ENCODE data around the gene TCP11. TPM values are rescaled to one million over a fixed set of nuclear protein-coding genes. Genes with fewer than 3 reads are reported as not detected.

TCP11 gene
- total and polyA plus RNA-seq, 5 experiments from 2014 or later, result not detected

DNA sequence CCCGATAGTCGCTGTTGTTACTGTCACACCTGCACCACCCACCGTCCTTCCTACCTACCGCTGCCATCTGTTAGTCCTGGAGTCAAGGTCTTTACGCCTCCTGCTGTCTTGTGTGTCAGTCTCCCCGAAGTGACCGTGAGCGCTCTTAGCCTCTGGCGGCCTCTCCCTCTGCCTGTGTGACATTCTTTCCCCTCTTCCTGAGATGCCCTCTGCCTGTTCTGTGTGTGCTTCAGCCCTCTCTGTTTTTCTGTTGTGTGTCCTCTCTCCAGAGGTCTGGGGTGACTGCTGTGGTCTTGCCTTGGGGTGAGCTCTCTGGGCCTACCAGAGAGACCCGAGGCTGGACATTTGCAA is 54.9 kb downstream of the TCP11 start:
- peaks cover 0 to 58% (median 38%) of the 10 kb centered on the region in 3 donors for H3K36me3 Mint-ChIP-seq
- H3K27me3 Mint-ChIP-seq, result no peaks in the 10 kb centered on the region
- peaks cover 0 to 2% (median 0%) of the 10 kb centered on the region in 4 donors for H3K4me1 Mint-ChIP-seq
- H3K27ac Mint-ChIP-seq, result peak overlapping the region in 1 of 10 donors; percentile 19
- H3K4me3 Mint-ChIP-seq, result no peak overlapping the region
- H3K9me3 Mint-ChIP-seq, result no peaks in the 10 kb centered on the region
- ATAC-seq (no peak), DNase-seq (no peak)
- POLR2A ChIA-PET, result no interaction called here

DNA sequence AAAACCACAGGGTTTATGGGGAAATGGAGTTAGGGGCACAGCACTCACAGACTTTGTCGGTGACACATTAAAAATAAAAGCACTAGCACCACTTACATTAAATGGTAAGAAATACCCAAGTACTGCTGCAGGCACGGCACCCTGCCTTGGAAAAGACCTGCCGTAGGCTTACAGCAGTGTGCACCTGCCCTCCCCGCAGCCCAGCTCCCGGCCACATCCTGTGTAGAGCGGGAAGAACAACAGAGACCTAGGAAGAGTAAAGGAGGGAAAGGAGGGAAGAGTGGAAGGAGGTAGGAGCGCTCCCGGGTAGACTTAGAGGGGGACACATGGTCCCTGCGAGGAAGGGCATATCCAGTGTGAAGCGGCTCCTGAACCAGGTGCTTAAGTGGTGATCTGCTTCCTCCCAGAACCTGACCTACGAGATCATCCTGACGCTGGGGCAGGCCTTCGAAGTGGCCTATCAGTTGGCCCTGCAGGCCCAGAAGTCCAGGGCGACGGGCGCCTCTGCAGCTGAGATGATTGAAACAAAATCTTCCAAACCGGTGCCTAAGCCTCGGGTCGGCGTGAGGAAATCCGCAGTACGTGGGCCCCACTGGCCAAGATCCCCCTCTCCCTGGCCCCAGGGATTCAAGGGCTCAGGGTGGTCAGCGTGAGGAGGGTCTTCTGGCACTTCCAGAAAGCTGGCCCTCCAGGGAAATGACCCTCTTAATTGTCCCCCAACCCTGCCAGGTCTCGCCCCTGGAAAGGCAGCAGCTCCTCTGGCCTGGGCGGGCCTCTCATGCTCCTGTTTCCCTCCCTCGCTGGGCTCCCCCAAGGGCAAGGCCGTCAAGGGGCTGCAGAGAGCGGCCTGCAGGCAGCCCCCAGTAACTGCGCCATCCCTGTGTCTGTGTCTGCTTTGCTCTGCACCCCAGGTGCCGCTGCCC is 55.5 kb downstream of the TCP11 start:
- Mint-ChIP-seq H3K4me1 (peaks cover 0 to 2% (median 0%) of the 10 kb centered on the region in 4 donors), H3K9me3 (no peaks in the 10 kb centered on the region), H3K27ac (no peak overlapping the region), H3K36me3 (peaks cover 0 to 59% (median 39%) of the 10 kb centered on the region in 3 donors), H3K4me3 (no peak overlapping the region), H3K27me3 (no peaks in the 10 kb centered on the region)
- DNase-seq (peak in 1 of 10 donors; percentile 14), ATAC-seq (no peak)
- POLR2A ChIA-PET, result no interaction called here

DNA sequence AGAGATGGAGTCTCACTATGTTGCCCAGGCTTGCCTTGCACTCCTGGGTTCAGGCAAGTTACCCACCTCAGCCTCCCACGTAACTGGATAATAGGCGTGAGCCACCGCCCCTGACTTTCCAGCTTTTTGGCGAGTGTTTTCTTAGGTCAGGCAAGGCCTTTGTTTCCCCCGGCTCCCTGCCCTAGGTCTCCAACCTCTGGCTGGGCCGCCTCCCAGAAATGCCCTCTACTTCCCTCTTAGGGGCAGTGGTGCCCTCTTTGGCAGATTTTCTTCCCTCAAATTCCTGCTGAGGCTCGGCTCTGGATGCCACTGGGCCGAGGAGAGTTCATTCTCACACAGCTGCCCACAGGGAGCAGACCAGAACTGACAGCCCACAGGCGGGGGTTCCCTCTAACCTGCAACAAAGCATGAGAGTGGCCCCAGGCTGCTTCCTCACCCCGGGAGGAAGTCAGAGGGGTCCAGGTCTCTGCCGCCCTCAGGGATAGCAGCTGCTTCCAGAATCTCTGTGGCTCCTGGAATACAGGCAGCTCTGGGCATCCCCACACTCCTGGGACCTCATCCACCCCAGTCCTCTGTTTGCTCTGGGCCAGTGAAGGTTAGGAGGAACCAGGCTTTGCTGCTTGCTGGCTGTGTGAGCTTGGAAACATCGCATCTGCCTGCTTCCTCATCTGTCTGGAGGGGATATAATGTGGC is 56.5 kb downstream of the TCP11 start:
- Mint-ChIP-seq H3K36me3 (peaks cover 0 to 68% (median 41%) of the 10 kb centered on the region in 3 donors), H3K9me3 (no peaks in the 10 kb centered on the region), H3K27ac (peak overlapping the region in 1 of 10 donors; percentile 32), H3K4me3 (no peak overlapping the region), H3K27me3 (no peaks in the 10 kb centered on the region), H3K4me1 (peaks cover 0 to 2% (median 0%) of the 10 kb centered on the region in 4 donors)
- DNase-seq (peak in 1 of 10 donors; percentile 10), ATAC-seq (no peak)
- POLR2A ChIA-PET, result no interaction called here

DNA sequence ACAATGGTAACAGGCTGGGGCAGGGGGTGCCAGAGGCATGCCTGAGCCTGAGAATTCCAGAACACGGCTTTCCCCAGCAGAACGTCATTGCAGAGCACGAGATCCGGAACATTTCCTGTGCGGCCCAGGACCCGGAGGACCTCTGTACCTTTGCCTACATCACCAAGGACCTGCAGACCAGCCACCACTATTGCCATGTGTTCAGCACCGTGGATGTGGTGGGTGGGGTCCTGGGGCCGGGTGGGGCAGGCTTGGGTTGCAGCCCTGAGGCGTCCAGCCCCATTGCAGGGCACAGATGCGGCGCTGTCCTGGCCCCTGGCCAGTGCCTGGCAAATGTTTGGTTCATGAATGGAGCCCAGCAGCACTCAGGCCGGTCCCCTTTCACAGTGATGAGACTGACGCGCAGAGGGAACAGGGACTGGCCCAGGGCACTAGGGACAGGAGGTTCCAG is 57.1 kb downstream of the TCP11 start:
- H3K4me3 Mint-ChIP-seq, result no peak overlapping the region
- peaks cover 0 to 65% (median 39%) of the 10 kb centered on the region in 3 donors for H3K36me3 Mint-ChIP-seq

DNA sequence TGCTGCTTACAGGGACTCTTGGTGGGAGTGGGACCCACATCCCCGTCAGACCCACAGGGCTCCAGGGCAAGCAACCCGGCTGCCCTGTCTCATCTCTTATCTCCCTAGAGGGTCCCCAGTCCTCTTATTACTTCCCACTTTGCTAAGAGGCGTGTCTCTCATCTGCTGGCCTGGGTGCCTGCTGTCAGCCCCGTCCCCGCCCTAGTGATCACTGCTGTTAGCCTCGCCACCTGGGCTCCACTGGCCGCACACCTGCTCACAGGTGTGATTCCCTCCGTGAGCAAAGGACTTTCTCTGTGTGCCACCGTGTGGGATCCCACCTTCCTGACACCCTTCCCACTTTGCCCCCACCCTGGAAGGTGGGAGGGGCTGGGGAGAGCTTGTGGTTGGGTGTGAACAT is 57.6 kb downstream of the TCP11 start:
- DNase-seq (peak in 1 of 10 donors; percentile 1), ATAC-seq (no peak)
- Mint-ChIP-seq H3K36me3 (peaks cover 0 to 62% (median 35%) of the 10 kb centered on the region in 3 donors), H3K9me3 (no peaks in the 10 kb centered on the region), H3K4me1 (peaks cover 0 to 2% (median 0%) of the 10 kb centered on the region in 4 donors), H3K27me3 (no peaks in the 10 kb centered on the region), H3K4me3 (no peak overlapping the region), H3K27ac (no peak overlapping the region)
- POLR2A ChIA-PET, result no interaction called here

More for the DNA sequence above, 57.1 kb downstream of the TCP11 start:
- no peaks in the 10 kb centered on the region for H3K9me3 Mint-ChIP-seq
- no peaks in the 10 kb centered on the region for H3K27me3 Mint-ChIP-seq
- ATAC-seq (no peak), DNase-seq (peak in 1 of 10 donors; percentile 11)
- no peak overlapping the region for H3K27ac Mint-ChIP-seq
- peaks cover 0 to 2% (median 0%) of the 10 kb centered on the region in 4 donors for H3K4me1 Mint-ChIP-seq
- POLR2A ChIA-PET, result no interaction called here

DNA sequence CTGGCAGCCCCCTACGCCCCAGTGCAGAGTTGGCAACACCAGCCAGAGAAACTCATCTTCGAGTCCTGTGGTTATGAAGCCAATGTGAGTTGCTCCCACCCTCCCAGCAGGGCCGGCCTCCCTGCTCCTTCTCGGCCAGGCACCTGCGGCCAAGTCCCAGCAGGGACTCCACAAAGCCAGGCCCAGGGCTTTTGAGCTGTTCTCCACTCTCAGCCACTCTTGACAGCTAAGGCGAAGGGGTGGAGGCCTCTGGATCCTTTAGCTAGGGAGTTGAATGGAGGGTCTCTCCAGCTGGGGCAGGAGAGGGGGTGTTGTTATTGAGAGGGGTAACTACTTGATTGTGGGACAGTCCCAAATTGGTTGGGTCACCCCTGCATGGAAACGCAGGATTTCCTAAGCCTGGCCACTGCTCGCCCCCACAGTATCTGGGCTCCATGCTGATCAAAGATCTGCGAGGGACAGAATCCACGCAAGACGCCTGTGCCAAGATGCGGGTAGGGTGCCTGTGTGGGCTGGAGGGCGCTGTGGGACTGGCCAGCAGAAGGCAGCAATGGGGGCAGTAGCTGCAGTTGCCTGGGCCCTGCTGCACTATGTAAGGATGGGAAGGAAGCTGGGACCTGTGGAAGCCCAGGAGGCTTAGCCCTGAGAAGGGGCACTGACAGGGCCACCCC is 58.3 kb downstream of the TCP11 start:
- peaks cover 0 to 2% (median 0%) of the 10 kb centered on the region in 4 donors for H3K4me1 Mint-ChIP-seq
- peaks cover 0 to 58% (median 29%) of the 10 kb centered on the region in 3 donors for H3K36me3 Mint-ChIP-seq
- ATAC-seq (no peak), DNase-seq (peak in 1 of 10 donors; percentile 15)
- H3K27me3 Mint-ChIP-seq, result no peaks in the 10 kb centered on the region
- no peak overlapping the region for H3K4me3 Mint-ChIP-seq
- POLR2A ChIA-PET, result no interaction called here
- H3K9me3 Mint-ChIP-seq, result no peaks in the 10 kb centered on the region
- H3K27ac Mint-ChIP-seq, result no peak overlapping the region

DNA sequence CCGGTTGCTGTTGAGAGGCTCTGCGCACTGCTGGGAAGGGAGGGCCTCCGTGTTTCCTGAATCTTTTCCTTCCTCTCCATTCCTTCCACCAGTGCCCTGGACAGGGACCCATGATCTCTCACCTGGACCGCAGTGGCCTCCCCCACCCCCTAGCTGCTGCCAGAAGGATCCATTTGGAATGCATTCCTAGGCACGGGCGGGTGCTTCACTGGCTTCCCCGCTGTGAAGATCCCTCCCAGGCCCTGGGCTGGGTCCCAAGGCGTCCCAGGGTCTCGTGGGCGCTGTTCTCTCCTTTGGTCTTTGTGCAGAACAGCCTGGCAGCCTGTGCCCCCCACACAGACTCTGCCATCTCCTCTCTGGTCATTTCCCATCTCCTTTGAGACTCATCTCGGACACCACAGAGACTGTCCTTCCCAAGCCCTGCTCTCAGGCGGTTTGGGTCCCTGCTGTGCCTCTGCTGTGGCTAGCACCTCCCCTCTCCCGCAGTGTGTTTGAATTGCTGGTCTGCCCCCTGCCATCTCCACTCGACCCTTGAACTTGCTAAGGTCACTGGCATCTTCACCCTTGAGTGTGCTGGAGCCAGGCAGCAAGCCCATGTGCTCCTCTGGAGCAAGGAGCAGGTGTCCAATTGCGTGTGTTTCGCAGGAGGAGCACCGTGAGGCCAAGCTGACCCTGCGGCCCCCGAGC is 59.0 kb downstream of the TCP11 start:
- Mint-ChIP-seq H3K9me3 (no peaks in the 10 kb centered on the region), H3K27ac (no peak overlapping the region), H3K36me3 (peaks cover 0 to 53% (median 26%) of the 10 kb centered on the region in 3 donors), H3K4me1 (peaks cover 0 to 2% (median 0%) of the 10 kb centered on the region in 4 donors), H3K4me3 (no peak overlapping the region), H3K27me3 (no peaks in the 10 kb centered on the region)
- POLR2A ChIA-PET, result no interaction called here
- DNase-seq, result peak in 1 of 10 donors; percentile 11
- ATAC-seq, result no peak

DNA sequence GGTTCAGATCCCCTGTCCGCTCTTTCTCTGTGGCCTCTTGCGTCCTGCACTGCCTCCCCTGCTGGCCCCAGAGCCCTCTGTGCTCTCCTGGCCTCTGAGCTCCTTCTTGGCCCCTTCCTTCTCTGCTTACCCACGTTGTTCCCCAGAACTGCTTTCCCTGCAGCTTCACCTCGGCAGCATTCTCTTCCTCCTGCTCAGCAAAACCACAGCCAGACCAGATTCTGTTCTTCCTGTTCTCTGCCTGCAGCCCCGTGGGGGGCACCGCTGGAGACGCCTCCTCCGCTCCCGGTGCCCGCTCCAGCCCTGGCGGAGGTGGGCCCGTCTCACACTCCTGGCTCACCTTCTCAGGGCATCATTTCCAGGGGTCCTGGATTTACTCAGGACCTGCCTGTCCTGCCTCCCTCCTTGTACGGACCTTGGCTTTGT is 59.7 kb downstream of the TCP11 start:
- Mint-ChIP-seq H3K36me3 (peaks cover 0 to 51% (median 23%) of the 10 kb centered on the region in 3 donors), H3K4me1 (peaks cover 0 to 2% (median 0%) of the 10 kb centered on the region in 4 donors), H3K27me3 (no peaks in the 10 kb centered on the region), H3K4me3 (no peak overlapping the region), H3K9me3 (no peaks in the 10 kb centered on the region), H3K27ac (no peak overlapping the region)
- ATAC-seq, result no peak
- peak in 1 of 10 donors; percentile 12 for DNase-seq
- POLR2A ChIA-PET, result no interaction called here

DNA sequence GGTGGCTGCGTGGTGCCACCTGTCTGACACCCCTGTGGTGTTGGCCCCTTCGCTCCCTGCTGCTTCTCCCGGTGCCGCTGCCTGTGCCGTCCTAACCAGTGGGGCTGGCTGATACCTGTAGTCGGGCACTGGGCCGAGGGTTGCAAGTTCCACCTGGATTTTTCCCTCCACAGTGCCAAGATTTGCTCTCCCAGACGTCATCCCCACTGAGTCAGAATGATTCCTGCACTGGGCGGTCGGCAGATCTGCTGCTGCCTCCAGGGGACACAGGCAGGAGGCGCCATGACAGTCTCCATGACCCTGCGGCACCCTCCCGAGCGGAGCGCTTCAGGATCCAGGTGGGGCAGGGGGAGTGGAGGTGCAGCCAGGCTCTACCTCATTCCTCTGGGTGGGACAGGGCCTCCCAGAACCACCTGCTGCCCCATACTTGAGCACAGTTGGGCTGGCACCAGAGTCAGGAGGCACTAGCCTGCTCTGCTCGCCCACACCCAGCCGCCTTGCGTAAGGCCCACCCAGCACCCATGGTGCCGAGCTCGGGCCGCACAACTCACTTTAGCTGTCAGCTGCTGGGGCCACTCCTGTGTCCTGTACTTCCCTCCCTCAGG is 60.2 kb downstream of the TCP11 start:
- Mint-ChIP-seq H3K4me3 (no peak overlapping the region), H3K4me1 (peaks cover 0 to 2% (median 0%) of the 10 kb centered on the region in 4 donors), H3K36me3 (peaks cover 0 to 46% (median 18%) of the 10 kb centered on the region in 3 donors), H3K9me3 (no peaks in the 10 kb centered on the region), H3K27me3 (no peaks in the 10 kb centered on the region), H3K27ac (no peak overlapping the region)
- DNase-seq, result peak in 1 of 10 donors; percentile 14
- no peak for ATAC-seq
- POLR2A ChIA-PET, result no interaction called here

DNA sequence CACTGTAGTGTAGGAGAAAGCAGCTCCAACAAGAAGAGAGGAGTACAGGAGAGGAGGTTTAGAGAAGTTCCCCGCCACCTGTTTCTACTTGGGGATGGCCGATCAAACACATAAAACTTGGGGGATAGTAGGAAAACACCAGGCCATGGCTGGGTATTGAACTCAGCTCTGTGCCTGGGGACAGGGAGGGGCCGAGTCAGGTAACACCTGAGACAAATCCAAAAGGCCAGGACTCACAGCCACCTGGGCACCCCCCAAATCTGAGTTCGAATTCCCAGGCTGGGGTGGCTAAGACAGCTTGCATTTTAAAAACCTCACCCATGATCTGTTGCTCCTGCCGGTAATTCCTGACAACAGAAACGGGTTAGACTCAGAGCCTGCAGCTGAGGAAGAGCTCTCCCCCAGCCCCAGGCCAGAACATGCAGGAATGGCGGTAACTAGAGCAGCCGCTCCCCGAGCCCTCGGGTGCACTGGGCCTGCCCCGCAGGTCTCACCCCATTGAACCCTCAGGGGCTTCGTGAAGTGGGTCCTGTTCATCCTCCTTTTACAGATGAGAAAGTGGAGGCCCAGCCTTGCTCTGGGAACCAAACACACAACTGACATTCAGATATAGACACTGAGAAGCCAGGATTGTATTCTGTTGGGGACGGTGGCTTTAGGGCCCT is 61.0 kb downstream of the TCP11 start:
- Mint-ChIP-seq H3K4me3 (no peak overlapping the region), H3K27ac (peak overlapping the region in 1 of 10 donors; percentile 19), H3K36me3 (peaks cover 0 to 46% (median 13%) of the 10 kb centered on the region in 3 donors), H3K27me3 (no peaks in the 10 kb centered on the region), H3K4me1 (peaks cover 0 to 2% (median 0%) of the 10 kb centered on the region in 4 donors), H3K9me3 (no peaks in the 10 kb centered on the region)
- DNase-seq (peak in 1 of 10 donors; percentile 7), ATAC-seq (no peak)
- POLR2A ChIA-PET, result no interaction called here

DNA sequence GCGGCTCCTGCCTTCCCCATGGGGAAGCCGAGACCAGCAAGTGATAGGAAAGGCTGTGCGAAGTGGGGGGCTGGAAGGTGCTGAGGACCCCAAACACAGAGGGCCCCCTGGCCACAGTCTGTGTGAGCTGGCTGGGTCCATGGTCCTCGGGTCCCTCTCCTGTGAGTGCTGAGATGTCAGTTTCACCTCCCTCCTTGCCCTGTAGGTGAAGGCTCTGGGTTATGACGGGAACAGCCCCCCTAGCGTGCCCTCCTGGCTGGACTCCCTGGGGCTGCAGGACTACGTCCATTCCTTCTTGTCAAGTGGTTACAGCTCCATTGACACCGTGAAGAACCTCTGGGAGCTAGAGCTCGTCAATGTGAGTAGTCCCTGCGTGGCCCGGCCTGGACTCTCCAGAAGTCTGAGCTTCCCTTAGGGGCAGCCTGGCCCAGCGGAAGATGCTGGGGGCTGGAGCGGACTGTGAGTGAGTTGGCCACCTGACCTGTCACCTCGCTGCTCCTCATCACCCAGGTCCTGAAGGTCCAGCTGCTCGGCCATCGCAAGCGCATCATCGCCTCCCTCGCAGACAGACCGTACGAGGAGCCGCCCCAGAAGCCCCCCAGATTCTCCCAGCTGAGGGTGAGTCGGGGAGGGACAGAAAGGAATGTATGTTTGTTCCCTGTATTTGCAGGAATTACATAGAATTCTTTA is 61.7 kb downstream of the TCP11 start:
- Mint-ChIP-seq H3K36me3 (peaks cover 0 to 47% (median 11%) of the 10 kb centered on the region in 3 donors), H3K9me3 (no peaks in the 10 kb centered on the region), H3K27ac (peak overlapping the region in 1 of 10 donors; percentile 19), H3K4me1 (peaks cover 0 to 2% (median 0%) of the 10 kb centered on the region in 4 donors), H3K4me3 (no peak overlapping the region), H3K27me3 (no peaks in the 10 kb centered on the region)
- ATAC-seq, result no peak
- POLR2A ChIA-PET, result no interaction called here
- DNase-seq, result no peak
